Lower leg skin (tissue), 3 donors: ENCODE results near the gene HDAC4.

ENCODE experiments used
- CTCF ChIP-seq, 3 donors: fragments of 450-650 bp; IDR thresholded peaks; one replicate each; pipeline ENCODE4 v1.5.1; 2016; ENCODE audit warnings: antibody characterized with exemption in 3 of 3, mild to moderate bottlenecking in 3 of 3, moderate library complexity in 2 of 3
- POLR2A ChIP-seq, 2 donors: fragments of 450-650 bp; IDR thresholded peaks; one replicate each; pipeline ENCODE4 v1.6.1; 2016 to 2017; ENCODE audit warnings: antibody characterized with exemption in 2 of 2, mild to moderate bottlenecking in 1 of 2, moderate library complexity in 1 of 2

GRCh38 chr2:239179851-239180371 lies 220.9 kb downstream of the HDAC4 start:
- TF ChIP-seq CTCF (IDR thresholded peaks at IDR 0.05) (no peak), POLR2A (IDR thresholded peaks at IDR 0.05) (no peak)
